HG02623 (cell line): ENCODE results near the gene CBX5.
"Not testable (repeated sequence)": the region's sequence is repeated elsewhere in the genome, so short reads cannot be mapped to it uniquely, and the experiment has no call there.

ENCODE experiments used
- ATAC-seq: cut with Tn5 transposase; IDR thresholded peaks from one replicate; pipeline ENCODE4 v1.9.1; 2021; ENCODE audit warnings: moderate library complexity; ENCODE audit not compliant: unreplicated experiment

Gene CBX5

GRCh38 chr12:54272214-54272613 lies 7.7 kb downstream of the CBX5 start:
- no peak for ATAC-seq

GRCh38 chr12:54270345-54270744 lies 9.6 kb downstream of the CBX5 start:
- no peak for ATAC-seq

- ATAC-seq, result no peak
These were observed 13.1 kb downstream of the CBX5 start for GRCh38 chr12:54266852-54267251.

GRCh38 chr12:54265364-54265812 lies 14.5 kb downstream of the CBX5 start:
- ATAC-seq, result no peak

GRCh38 chr12:54262403-54262925 lies 17.5 kb downstream of the CBX5 start:
- ATAC-seq, result no peak

GRCh38 chr12:54261815-54262402 lies 18.0 kb downstream of the CBX5 start:
- ATAC-seq, result no peak

- peak; percentile 85 for ATAC-seq
These were observed 20.5 kb downstream of the CBX5 start for GRCh38 chr12:54259194-54260011.

GRCh38 chr12:54258201-54258681 lies 21.7 kb downstream of the CBX5 start:
- ATAC-seq, result no peak

GRCh38 chr12:54257332-54257731 lies 22.6 kb downstream of the CBX5 start:
- ATAC-seq, result no peak

GRCh38 chr12:54253240-54253639 lies 26.7 kb downstream of the CBX5 start:
- no peak for ATAC-seq

- ATAC-seq, result no peak
These were observed 28.1 kb downstream of the CBX5 start for GRCh38 chr12:54251667-54252284.

- ATAC-seq, result no peak
These were observed 30.4 kb downstream of the CBX5 start for GRCh38 chr12:54249489-54249888.

- no peak for ATAC-seq
These were observed 33.8 kb downstream of the CBX5 start for GRCh38 chr12:54246011-54246641.

GRCh38 chr12:54240971-54241588 lies 38.8 kb downstream of the CBX5 start:
- no peak for ATAC-seq

GRCh38 chr12:54240129-54240528 lies 39.8 kb downstream of the CBX5 start:
- ATAC-seq, result no peak

- no peak for ATAC-seq
These were observed 40.3 kb downstream of the CBX5 start for GRCh38 chr12:54239620-54240019.

GRCh38 chr12:54238531-54238930 lies 41.4 kb downstream of the CBX5 start:
- ATAC-seq, result no peak

GRCh38 chr12:54232790-54233189 lies 47.1 kb downstream of the CBX5 start:
- ATAC-seq, result no peak

GRCh38 chr12:54231269-54231668 lies 48.7 kb downstream of the CBX5 start:
- not testable (repeated sequence) for ATAC-seq

GRCh38 chr12:54230555-54230954 lies 49.4 kb downstream of the CBX5 start:
- no peak for ATAC-seq
